HepG2 (cell line): ENCODE results near the gene MAVS. TPM values are rescaled to one million over a fixed set of nuclear protein-coding genes. Genes with fewer than 3 reads are reported as not detected.

Experiments
- ATAC-seq: fragments of 200-7000 bp; cut with Tn5 transposase; 3 replicates; pipeline ENCODE4 v1.9.1; 2020; ENCODE audit warnings: mild to moderate bottlenecking, moderate library complexity
- BruUV-seq: library from RNA; stranded (reverse); fragments of 400-500 nt; replicated peaks from 2 replicates; lab custom pipeline; 2021; lab: Mats Ljungman, UMichigan
- CTCF ChIA-PET: fragments of 300-600 bp; formaldehyde crosslinking; extraction: SDS; loops from one replicate; lab custom pipeline; 2021; ENCODE audit warnings: low total read pairs, inconsistent platforms, low intra/inter-chr PET ratio; lab: Yijun Ruan, JAX
- POLR2A ChIA-PET: fragments of 350-600 bp; sonication (Branson Sonifier 250); formaldehyde crosslinking; loops from one replicate; lab custom pipeline; 2020; ENCODE audit warnings: antibody characterized with exemption, inconsistent platforms; lab: Yijun Ruan, JAX
- DNase-seq: peaks from one replicate; pipeline ENCODE4 v3.0.0-alpha.2; 2015; ENCODE audit warnings: low spot score
- FAIRE-seq: peaks from 3 replicates; lab custom pipeline; 2011; peaks lifted over from hg19 to GRCh38; lab: Jason Lieb, UNC
- H2AFZ ChIP-seq: one replicate; pipeline ENCODE4 v1.6.1; 2011; ENCODE audit warnings: low read length, inconsistent platforms
- H3K27ac ChIP-seq: fragments of 300-600 bp; 3 replicates; pipeline ENCODE4 v1.8.0; 2011; ENCODE audit warnings: mixed run types, mild to moderate bottlenecking, mixed read lengths, low read length, inconsistent platforms; ENCODE audit not compliant: insufficient read depth; ENCODE audit errors: extremely low read length
- H3K27me3 ChIP-seq, 2 experiments: fragments of 200-600 bp in 1 of 2; 2 replicates in 1 of 2; 3 replicates in 1 of 2; pipeline versions ENCODE4 v1.6.0 to v1.8.0; 2011; ENCODE audit warnings: low read length in 2 of 2, mild to moderate bottlenecking in 2 of 2, moderate library complexity in 2 of 2, inconsistent platforms in 1 of 2; ENCODE audit not compliant: insufficient read depth in 2 of 2, control insufficient read depth in 1 of 2
- H3K36me3 ChIP-seq, 2 experiments: fragments of 200-600 bp in 1 of 2; replicated peaks in 1 of 2; 2 replicates in 1 of 2; 3 replicates in 1 of 2; pipeline versions ENCODE4 v1.5.1 to v1.8.0; 2011; ENCODE audit warnings: low read length in 2 of 2, inconsistent platforms in 1 of 2; ENCODE audit not compliant: insufficient read depth in 2 of 2, control insufficient read depth in 1 of 2
- H3K4me1 ChIP-seq: 2 replicates; pipeline ENCODE4 v1.5.1; 2012; ENCODE audit warnings: low read length, inconsistent platforms; ENCODE audit not compliant: insufficient read depth
- H3K4me2 ChIP-seq: 2 replicates; pipeline ENCODE4 v1.6.0; 2011; ENCODE audit warnings: low read depth, low read length, inconsistent platforms
- H3K4me3 ChIP-seq, 3 experiments: fragments of 200-600 bp in 1 of 3; sonication (generic), shearing (Covaris generic) in 1 of 3; replicated peaks in 1 of 3; 2 replicates each; pipeline ENCODE4 v1.5.1; 2011 to 2016; ENCODE audit warnings: low read length in 3 of 3, inconsistent platforms in 2 of 3, low read depth in 2 of 3, mild to moderate bottlenecking in 2 of 3, control low read depth in 1 of 3, mixed read lengths in 1 of 3; ENCODE audit not compliant: insufficient read depth in 1 of 3
- H3K79me2 ChIP-seq: one replicate; pipeline ENCODE4 v1.6.1; 2011; ENCODE audit warnings: low read length, inconsistent platforms; ENCODE audit not compliant: insufficient read depth
- H3K9ac ChIP-seq: 2 replicates; pipeline ENCODE4 v1.6.0; 2011; ENCODE audit warnings: mild to moderate bottlenecking, low read depth, low read length, inconsistent platforms; ENCODE audit not compliant: insufficient read depth
- H3K9me3 ChIP-seq: 2 replicates; pipeline ENCODE4 v1.5.1; 2012; ENCODE audit warnings: mild to moderate bottlenecking, low read length
- H4K20me1 ChIP-seq: 2 replicates; pipeline ENCODE4 v1.6.0; 2011; ENCODE audit warnings: inconsistent platforms, mild to moderate bottlenecking, low read length, moderate library complexity; ENCODE audit not compliant: insufficient read depth
- AFF4 ChIP-seq: sonication (generic); formaldehyde crosslinking; IDR thresholded peaks from 2 replicates; pipeline ENCODE4 v1.4.0; 2020; ENCODE audit warnings: missing genetic modification reagents
- CEBPG ChIP-seq: IDR thresholded peaks from 2 replicates; pipeline ENCODE4 v1.6.1; 2016
- CREB1 ChIP-seq, 2 experiments: fragments of 450-650 bp in 1 of 2; IDR thresholded peaks; 2 replicates each; pipeline ENCODE4 v1.6.1; 2016 to 2017; ENCODE audit warnings: control low read depth in 1 of 2, mild to moderate bottlenecking in 1 of 2, missing compliant biosample characterization in 1 of 2, missing genetic modification characterization in 1 of 2
- DBP ChIP-seq: sonication (generic); formaldehyde crosslinking; IDR thresholded peaks from 2 replicates; pipeline ENCODE4 v1.4.0; 2020; ENCODE audit warnings: missing genetic modification reagents; ENCODE audit errors: not compliant biosample characterization
- PAF1 ChIP-seq: IDR thresholded peaks from 2 replicates; pipeline ENCODE4 v1.6.1; 2016; ENCODE audit warnings: missing genetic modification reagents, missing compliant biosample characterization
- PHF21A ChIP-seq: sonication (generic); formaldehyde crosslinking; IDR thresholded peaks from 2 replicates; pipeline ENCODE4 v1.5.0; 2020; ENCODE audit warnings: mild to moderate bottlenecking, missing genetic modification reagents
- SMAD9 ChIP-seq: sonication (generic); formaldehyde crosslinking; IDR thresholded peaks from 2 replicates; pipeline ENCODE4 v1.5.1; 2020; ENCODE audit warnings: mild to moderate bottlenecking, missing genetic modification reagents
- SP2 ChIP-seq: sonication (generic); formaldehyde crosslinking; IDR thresholded peaks from 2 replicates; pipeline ENCODE4 v1.5.1; 2020; ENCODE audit warnings: mild to moderate bottlenecking, missing genetic modification reagents
- STAT6 ChIP-seq: sonication (generic); formaldehyde crosslinking; IDR thresholded peaks from 2 replicates; pipeline ENCODE4 v1.4.0; 2020; ENCODE audit warnings: missing genetic modification reagents, mild to moderate bottlenecking, borderline replicate concordance
- ZEB1 ChIP-seq: IDR thresholded peaks from 2 replicates; pipeline ENCODE4 v1.6.1; 2012; ENCODE audit warnings: mild to moderate bottlenecking, low read depth, inconsistent platforms; ENCODE audit not compliant: insufficient replicate concordance
- ZHX1 ChIP-seq: sonication (generic); formaldehyde crosslinking; IDR thresholded peaks from 2 replicates; pipeline ENCODE4 v1.8.1; 2022; ENCODE audit warnings: low read depth, mild to moderate bottlenecking, missing genetic modification reagents
- ZNF235 ChIP-seq: sonication (generic); formaldehyde crosslinking; IDR thresholded peaks from 2 replicates; pipeline ENCODE4 v1.8.1; 2023; ENCODE audit warnings: mild to moderate bottlenecking, missing genetic modification reagents, borderline replicate concordance
- ZNF747 ChIP-seq: sonication (generic); formaldehyde crosslinking; IDR thresholded peaks from 2 replicates; pipeline ENCODE4 v1.8.1; 2023; ENCODE audit warnings: missing genetic modification reagents, mild to moderate bottlenecking, borderline replicate concordance
- ZNF839 ChIP-seq: sonication (generic); formaldehyde crosslinking; IDR thresholded peaks from 2 replicates; pipeline ENCODE4 v1.4.0; 2020; ENCODE audit warnings: missing genetic modification reagents, mild to moderate bottlenecking, borderline replicate concordance
- WGBS: methylation state at CpG from one replicate; pipeline ENCODE4 v1.1.6; 2017; ENCODE audit warnings: low lambda C conversion rate; 5-methylcytosine and 5-hydroxymethylcytosine counted together
- in situ Hi-C: cut with HindIII; loops from 2 replicates; pipeline ENCODE4 v1.10.0; 2017; ENCODE audit warnings: low pct_unique_long_range_greater_than_20kb; ENCODE audit not compliant: extremely low pct_ligation_motif_present
- intact Hi-C: fragments of 100-400 bp; cut with micrococcal nuclease; formaldehyde crosslinking; loops from one replicate; pipeline ENCODE4 v1.10.0; 2022; ENCODE audit not compliant: unreplicated experiment
- polyA plus RNA-seq, 8 experiments: library from polyadenylated mRNA; depleted of rRNA in 3 of 8; stranded (reverse) in 7 of 8; unstranded in 1 of 8; fragments of >200 nt; fragmentation: Illumina TruSeq in 4 of 8; extraction: Trizol in 4 of 8; gene quantifications; 2 replicates each; pipeline versions ENCODE4 v1.2.1 to v1.2.3, GENCODE V29; 2011 to 2016; ENCODE audit warnings: low read depth in 4 of 8, missing spikeins in 1 of 8, mixed read lengths in 1 of 8; ENCODE audit not compliant: insufficient read depth in 1 of 8
- total RNA-seq, 5 experiments: library from RNA; depleted of rRNA; stranded (reverse); fragments of >200 nt; fragmentation: Illumina TruSeq; extraction: Trizol; gene quantifications; 2 replicates each; pipeline ENCODE4 v1.2.3, GENCODE V29; 2016; ENCODE audit warnings: low read depth in 1 of 5

MAVS gene
- total and polyA plus RNA-seq, 2 of the 13 experiments (the other 11 are each of a cell fraction or from before 2014, with no cell fraction given), result 27.3 to 36.6 TPM

GRCh38 chr20:3836132-3836531, 10.5 kb upstream of the MAVS start:
- no peak overlapping the region for H2AFZ ChIP-seq
- H3K4me1 ChIP-seq, result no peaks in the 10 kb centered on the region
- no peaks in the 10 kb centered on the region for H3K36me3 ChIP-seq
- no peak for DNase-seq
- 93% methylated on average over 4 of the region's 4 CpGs for whole genome bisulfite sequencing
- intact Hi-C loops, result no loop called here
- no peaks in the 10 kb centered on the region for H3K79me2 ChIP-seq
- in situ Hi-C loops, result no loop called here
- BruUV-seq, result no TSS peak
- POLR2A ChIA-PET, result no interaction called here
- H4K20me1 ChIP-seq, result no peaks in the 10 kb centered on the region
- FAIRE-seq, result no peak
- ATAC-seq, result no peak
- no peak overlapping the region for H3K9ac ChIP-seq
- H3K27me3 ChIP-seq, result no peaks in the 10 kb centered on the region
- no peak overlapping the region for H3K4me3 ChIP-seq
- H3K27ac ChIP-seq, result no peak overlapping the region
- CTCF ChIA-PET, result no interaction called here
- no peak overlapping the region for H3K4me2 ChIP-seq
- no peaks in the 10 kb centered on the region for H3K9me3 ChIP-seq
- TF ChIP-seq PAF1 (CRISPR knock-in tag), result no peak
- no peak for TF ChIP-seq ZNF747 (CRISPR knock-in tag)
- TF ChIP-seq STAT6 (CRISPR knock-in tag), result no peak
- no peak for TF ChIP-seq ZEB1
- no peak for TF ChIP-seq PHF21A (CRISPR knock-in tag)
- no peak for TF ChIP-seq SP2 (CRISPR knock-in tag)
- no peak for TF ChIP-seq DBP (CRISPR knock-in tag)
- TF ChIP-seq AFF4, result no peak
- no peak for TF ChIP-seq CREB1 (IDR thresholded peaks at IDR 0.05)
- no peak for TF ChIP-seq CREB1 (CRISPR knock-in tag; IDR thresholded peaks at IDR 0.05)
- no peak for TF ChIP-seq ZNF235 (CRISPR knock-in tag)
- no peak for TF ChIP-seq ZNF839 (CRISPR knock-in tag)
- TF ChIP-seq ZHX1 (CRISPR knock-in tag), result no peak
- TF ChIP-seq SMAD9 (CRISPR knock-in tag), result no peak
- no peak for TF ChIP-seq CEBPG (CRISPR knock-in tag)
